GM12878 (cell line): ENCODE results near the gene CSTF1. TPM values are rescaled to one million over a fixed set of nuclear protein-coding genes. Genes with fewer than 3 reads are reported as not detected.

Experiments used
- ATAC-seq: fragments of 200-7000 bp; cut with Tn5 transposase; 3 replicates; pipeline ENCODE4 v1.9.1; 2020; ENCODE audit warnings: mild to moderate bottlenecking, moderate library complexity
- BruUV-seq: library from RNA; stranded (reverse); fragments of 400-500 nt; replicated peaks from 2 replicates; lab custom pipeline; 2021; lab: Mats Ljungman, UMichigan
- CTCF ChIA-PET: fragments of 300-600 bp; sonication (Branson Sonifier 250); formaldehyde crosslinking; extraction: SDS; loops from one replicate; lab custom pipeline; 2021; ENCODE audit warnings: inconsistent platforms; lab: Yijun Ruan, JAX
- POLR2A ChIA-PET: fragments of 350-600 bp; formaldehyde crosslinking; extraction: SDS; loops from one replicate; lab custom pipeline; 2021; ENCODE audit warnings: inconsistent platforms; lab: Charles Lee
- RAD21 ChIA-PET: fragments of 300-600 bp; sonication (Branson Sonifier 250); formaldehyde crosslinking; loops from one replicate; lab custom pipeline; 2023; ENCODE audit warnings: antibody characterized with exemption; ENCODE audit not compliant: unreplicated experiment; lab: Charles Lee
- SMC1A ChIA-PET: fragments of 300-600 bp; sonication (Branson Sonifier 250); formaldehyde crosslinking; loops from one replicate; lab custom pipeline; 2023; ENCODE audit not compliant: unreplicated experiment, uncharacterized antibody; lab: Charles Lee
- DNase-seq: peaks from one replicate; pipeline ENCODE4 v3.0.0-alpha.2; 2011; ENCODE audit warnings: low read depth, low spot score
- FAIRE-seq: peaks from 3 replicates; lab custom pipeline; 2011; peaks lifted over from hg19 to GRCh38; lab: Jason Lieb, UNC
- H2AFZ ChIP-seq: 2 replicates; pipeline ENCODE4 v1.6.0; 2011; ENCODE audit warnings: low read depth, low read length, control low read depth; ENCODE audit not compliant: control insufficient read depth
- H3K27ac ChIP-seq: 2 replicates; pipeline ENCODE4 v1.5.1; 2011; ENCODE audit warnings: control low read depth; ENCODE audit not compliant: control insufficient read depth, insufficient read depth
- H3K27me3 ChIP-seq, 2 experiments: replicated peaks in 1 of 2; 2 replicates each; pipeline versions ENCODE4 v1.6.0 to v1.6.1; 2011; ENCODE audit warnings: low read length in 1 of 2; ENCODE audit not compliant: control insufficient read depth in 2 of 2, insufficient read depth in 2 of 2
- H3K36me3 ChIP-seq, 2 experiments: 2 replicates each; pipeline ENCODE4 v1.5.1; 2011; ENCODE audit warnings: low read length in 1 of 2; ENCODE audit not compliant: control insufficient read depth in 2 of 2, insufficient read depth in 2 of 2
- H3K4me1 ChIP-seq: 2 replicates; pipeline ENCODE4 v1.6.1; 2011; ENCODE audit warnings: mild to moderate bottlenecking, low read length, moderate library complexity, mixed read lengths; ENCODE audit not compliant: control insufficient read depth, insufficient read depth
- H3K4me2 ChIP-seq: 2 replicates; pipeline ENCODE4 v1.6.0; 2011; ENCODE audit warnings: control low read depth; ENCODE audit not compliant: control insufficient read depth, insufficient read depth
- H3K4me3 ChIP-seq: fragments of 200-600 bp; sonication (generic); 2 replicates; pipeline ENCODE4 v1.5.1; 2016
- H3K79me2 ChIP-seq: 2 replicates; pipeline ENCODE4 v1.6.0; 2011; ENCODE audit warnings: low read length; ENCODE audit not compliant: control insufficient read depth, insufficient read depth
- H3K9ac ChIP-seq: 2 replicates; pipeline ENCODE4 v1.8.0; 2011; ENCODE audit warnings: low read length, control low read depth, mixed read lengths; ENCODE audit not compliant: control insufficient read depth, insufficient read depth
- H3K9me3 ChIP-seq: replicated peaks from 3 replicates; pipeline ENCODE4 v1.5.1; 2011; ENCODE audit warnings: mild to moderate bottlenecking, low read length; ENCODE audit not compliant: control insufficient read depth, insufficient read depth
- H4K20me1 ChIP-seq: 2 replicates; pipeline ENCODE4 v1.6.0; 2011; ENCODE audit not compliant: control insufficient read depth, insufficient read depth
- GATAD2B ChIP-seq: fragments of 450-650 bp; conservative IDR thresholded peaks from 2 replicates; pipeline ENCODE4 v1.6.1; 2017; ENCODE audit warnings: low read depth, mild to moderate bottlenecking, moderate library complexity
- WGBS: methylation state at CpG from one replicate; pipeline ENCODE4 v1.1.6; 2016; ENCODE audit warnings: low lambda C conversion rate; ENCODE audit not compliant: insufficient replicate concordance, insufficient coverage; ENCODE audit errors: missing lambda C conversion rate; 5-methylcytosine and 5-hydroxymethylcytosine counted together
- in situ Hi-C: fragments of 300-500 bp; cut with MboI; formaldehyde crosslinking; loops from 9 replicates; pipeline ENCODE4 v1.14.3; 2018; ENCODE audit warnings: mixed read lengths
- intact Hi-C: fragments of 100-400 bp; cut with micrococcal nuclease; formaldehyde crosslinking; loops from one replicate; pipeline ENCODE4 v1.14.2; 2022; ENCODE audit not compliant: unreplicated experiment
- polyA plus RNA-seq, 11 experiments: library from polyadenylated mRNA; depleted of rRNA in 4 of 11; unstranded in 6 of 11; stranded (reverse) in 5 of 11; fragments of >200 nt; fragmentation: Nextera tagmentation in 4 of 11; fragmentation: Illumina TruSeq in 1 of 11; extraction: Ambion mirVana in 4 of 11; extraction: Trizol in 1 of 11; gene quantifications; 1 replicate in 1 of 11; 2 replicates in 10 of 11; pipeline versions ENCODE4 v1.2.1 to v1.2.3, GENCODE V29; 2011 to 2016; ENCODE audit warnings: inconsistent platforms in 2 of 11, missing spikeins in 2 of 11, low read depth in 1 of 11
- total RNA-seq, 4 experiments: library from RNA; depleted of rRNA in 3 of 4; stranded (reverse); fragments of >200 nt in 3 of 4; fragmentation: Illumina TruSeq in 1 of 4; extraction: Trizol in 1 of 4; gene quantifications; 2 replicates each; pipeline versions ENCODE4 v1.2.1 to v1.2.3, GENCODE V29; 2013 to 2021
- TF ChIP-seq, protein P1 (sequence below), 3 experiments: IDR thresholded peaks in 2 of 3; conservative IDR thresholded peaks in 1 of 3; 2 replicates each; pipeline ENCODE4 v1.5.1; 2011; ENCODE audit warnings: low read depth in 3 of 3, low read length in 3 of 3, mild to moderate bottlenecking in 3 of 3, control low read depth in 2 of 3, moderate library complexity in 2 of 3, inconsistent platforms in 1 of 3, mixed read lengths in 1 of 3; ENCODE audit not compliant: control insufficient read depth in 2 of 3, insufficient read depth in 1 of 3; ENCODE audit errors: extremely low read depth in 1 of 3

The CSTF1 gene
- total and polyA plus RNA-seq, 10 of the 15 experiments (the other 5 are each of a cell fraction or from before 2014, with no cell fraction given): 41.8 to 89.1 (median 50.1) TPM

DNA sequence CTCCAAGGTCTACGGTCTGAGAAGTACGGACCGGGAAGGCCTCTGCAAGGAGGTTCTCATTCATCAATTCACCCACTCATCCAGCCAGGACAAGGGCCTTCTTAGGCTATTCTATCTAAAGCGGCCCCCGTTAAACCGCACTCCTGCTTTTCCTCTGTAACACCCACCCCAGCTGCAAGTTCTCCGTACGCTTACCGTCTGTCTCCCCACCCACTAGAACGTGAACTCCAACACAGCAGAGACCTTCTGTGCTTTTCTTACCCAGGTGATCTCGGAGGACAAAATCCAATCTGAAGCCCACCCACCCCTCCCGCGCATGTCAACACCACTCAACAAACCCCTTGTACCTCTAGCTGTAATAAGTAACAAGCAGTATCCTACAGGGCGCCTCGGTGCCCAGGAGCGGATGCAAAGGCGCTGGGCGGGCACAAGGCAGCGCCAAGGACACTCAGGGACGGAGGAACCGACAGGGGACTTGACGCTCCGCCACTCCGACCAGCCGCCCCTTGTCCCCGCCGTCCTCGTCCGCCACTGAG lies 781 bp upstream of the CSTF1 start:
- TF ChIP-seq GATAD2B: no peak
- TF ChIP-seq, protein P1, sequence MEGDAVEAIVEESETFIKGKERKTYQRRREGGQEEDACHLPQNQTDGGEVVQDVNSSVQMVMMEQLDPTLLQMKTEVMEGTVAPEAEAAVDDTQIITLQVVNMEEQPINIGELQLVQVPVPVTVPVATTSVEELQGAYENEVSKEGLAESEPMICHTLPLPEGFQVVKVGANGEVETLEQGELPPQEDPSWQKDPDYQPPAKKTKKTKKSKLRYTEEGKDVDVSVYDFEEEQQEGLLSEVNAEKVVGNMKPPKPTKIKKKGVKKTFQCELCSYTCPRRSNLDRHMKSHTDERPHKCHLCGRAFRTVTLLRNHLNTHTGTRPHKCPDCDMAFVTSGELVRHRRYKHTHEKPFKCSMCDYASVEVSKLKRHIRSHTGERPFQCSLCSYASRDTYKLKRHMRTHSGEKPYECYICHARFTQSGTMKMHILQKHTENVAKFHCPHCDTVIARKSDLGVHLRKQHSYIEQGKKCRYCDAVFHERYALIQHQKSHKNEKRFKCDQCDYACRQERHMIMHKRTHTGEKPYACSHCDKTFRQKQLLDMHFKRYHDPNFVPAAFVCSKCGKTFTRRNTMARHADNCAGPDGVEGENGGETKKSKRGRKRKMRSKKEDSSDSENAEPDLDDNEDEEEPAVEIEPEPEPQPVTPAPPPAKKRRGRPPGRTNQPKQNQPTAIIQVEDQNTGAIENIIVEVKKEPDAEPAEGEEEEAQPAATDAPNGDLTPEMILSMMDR (IDR thresholded peaks at IDR 0.05 in 2 of 3, conservative IDR thresholded peaks at IDR 0.05 in 1 of 3; ENCODE audit: control insufficient read depth in 2 of 3, extremely low read depth in 1 of 3, insufficient read depth in 1 of 3, low read depth in 3 of 3, low read length in 3 of 3): 0 out of 6 replicates have a peak, but pooled peaks of 1 of the 3 experiments have one; percentile 4
- H3K79me2 ChIP-seq: peaks cover 63% of the 10 kb centered on the region
- BruUV-seq: no TSS peak
- ChIA-PET CTCF (interaction anchor here (0.8 to 2.1 kb wide), 5 partner anchors 9 to 78 kb away, joined by 4 to 6 read pairs (median 4); partner anchors contain the start of gene CASS4), RAD21 (interaction anchor here (1.5 to 2.5 kb wide), 4 partner anchors 19 to 77 kb away, joined by 4 to 9 read pairs (median 6); partner anchors contain the start of genes CASS4, FAM210B and RTF2), SMC1A (interaction anchor here (0.6 to 3.8 kb wide), 8 partner anchors 11 to 1389 kb away, joined by 3 to 14 read pairs (median 3); partner anchors contain the start of gene RTF2), POLR2A (interaction anchor here (0.8 to 1.2 kb wide), 4 partner anchors 9 to 19 kb away, joined by 3 to 7 read pairs (median 4); no protein-coding TSS in a partner anchor)
- peaks cover 3 to 12% of the 10 kb centered on the region in 2 experiments for H3K36me3 ChIP-seq
- peak overlapping the region; percentile 83 for H3K4me2 ChIP-seq
- no peaks in the 10 kb centered on the region for H3K27me3 ChIP-seq
- DNase-seq (no peak), ATAC-seq (peak; percentile 64), FAIRE-seq (no peak)
- peak overlapping the region; percentile 84 for H2AFZ ChIP-seq
- intact Hi-C loops: loop anchor here (2.0 kb wide), 1 partner anchor 77 kb away; the partner anchor contains the start of gene RTF2
- H3K4me3 ChIP-seq: peak overlapping the region; percentile 99
- no peaks in the 10 kb centered on the region for H3K9me3 ChIP-seq
- H3K9ac ChIP-seq: peak overlapping the region; percentile 90
- H3K4me1 ChIP-seq: peaks cover 3% of the 10 kb centered on the region; the same call in 1 of the 2 replicates
- no peaks in the 10 kb centered on the region for H4K20me1 ChIP-seq
- in situ Hi-C loops: no loop called here
- under 1% methylated on average over 29 of the region's 29 CpGs for WGBS
- H3K27ac ChIP-seq: peak overlapping the region; percentile 78
